ENCODE data around the gene SPC24.
A peak's percentile ranks its signal among the peaks of the same experiment; 100 is the strongest.

SPC24 gene

GRCh38 chr19:11155373-11156120 is at the start of gene SPC24:
Gene SPC24 (minus strand): TSS chr19:11155782. CDS start chr19:11155776, 6 bp downstream.
- peak; percentile 99 for DNase-seq

GRCh38 chr19:11204943-11205349 is 49.4 kb upstream of the SPC24 start:
- DNase-seq, result peak; percentile 87

- no peak for DNase-seq
Measured at GRCh38 chr19:11204076-11204602, 48.6 kb upstream of the SPC24 start.

GRCh38 chr19:11203194-11204075 is 47.9 kb upstream of the SPC24 start:
- DNase-seq, result peak; percentile 59

GRCh38 chr19:11202488-11203193 is 47.1 kb upstream of the SPC24 start:
- no peak for DNase-seq

- DNase-seq, result no peak
Measured at GRCh38 chr19:11201791-11202190, 46.2 kb upstream of the SPC24 start.

- DNase-seq, result no peak
Measured at GRCh38 chr19:11200931-11201330, 45.3 kb upstream of the SPC24 start.

- no peak for DNase-seq
Measured at GRCh38 chr19:11200015-11200574, 44.5 kb upstream of the SPC24 start.

- no peak for DNase-seq
Measured at GRCh38 chr19:11199517-11199916, 43.9 kb upstream of the SPC24 start.

GRCh38 chr19:11198769-11199424 is 43.3 kb upstream of the SPC24 start:
- DNase-seq, result no peak

- no peak for DNase-seq
Measured at GRCh38 chr19:11198175-11198534, 42.6 kb upstream of the SPC24 start.

GRCh38 chr19:11197291-11198174 is 42.0 kb upstream of the SPC24 start, which contains the start of gene KANK2:
Gene KANK2 (minus strand): TSS chr19:11197545. CDS start chr19:11194511, 3,034 bp downstream.
- DNase-seq, result peak; percentile 99

- DNase-seq, result peak; percentile 59
Measured at GRCh38 chr19:11196406-11197287, 41.1 kb upstream of the SPC24 start.

GRCh38 chr19:11195681-11196080 is 40.1 kb upstream of the SPC24 start:
- no peak for DNase-seq

GRCh38 chr19:11194656-11195558 is 39.3 kb upstream of the SPC24 start:
- DNase-seq, result peak; percentile 37

GRCh38 chr19:11194173-11194572 is 38.6 kb upstream of the SPC24 start:
- DNase-seq, result no peak

- no peak for DNase-seq
Measured at GRCh38 chr19:11192957-11193939, 37.7 kb upstream of the SPC24 start.

GRCh38 chr19:11191934-11192333 is 36.4 kb upstream of the SPC24 start:
- no peak for DNase-seq

Data from NCI-H69 (cell line).